Fibroblast of lung (primary cell): Measurements from ENCODE around the gene ZBTB34.

Experiments used
- EZH2 ChIP-seq: IDR thresholded peaks from 2 replicates; pipeline ENCODE4 v1.5.1; 2012; ENCODE audit warnings: low read length, control low read depth, mild to moderate bottlenecking; ENCODE audit errors: missing control alignments
- TF ChIP-seq, protein P1 (sequence below), 2 donors: IDR thresholded peaks in 1 of 2; conservative IDR thresholded peaks in 1 of 2; 1 replicate in 1 of 2; 2 replicates in 1 of 2; pipeline ENCODE4 v1.5.1; 2011 to 2012; ENCODE audit warnings: low read length in 2 of 2, control low read depth in 1 of 2, inconsistent platforms in 1 of 2, low read depth in 1 of 2, mild to moderate bottlenecking in 1 of 2

DNA sequence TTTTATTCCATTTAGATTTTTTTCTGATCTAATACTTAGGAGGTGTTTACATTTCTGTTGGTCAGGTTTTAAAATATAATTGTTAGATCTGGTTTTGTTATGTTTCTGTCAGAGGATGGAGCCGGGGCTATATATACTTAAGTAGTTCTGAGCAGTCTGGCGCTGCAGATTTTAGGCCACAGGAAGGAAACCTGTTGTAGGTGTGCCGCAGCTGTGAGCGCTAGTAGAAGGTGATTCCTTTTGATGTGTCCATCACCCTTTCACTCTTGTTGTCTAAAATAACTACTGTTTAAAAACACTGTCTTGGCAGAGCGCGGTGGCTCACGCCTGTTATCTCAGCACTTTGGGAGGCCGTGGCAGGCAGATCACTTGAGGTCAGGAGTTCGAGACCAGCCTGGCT, 17.0 kb downstream of the ZBTB34 start:
- TF ChIP-seq, protein P1, sequence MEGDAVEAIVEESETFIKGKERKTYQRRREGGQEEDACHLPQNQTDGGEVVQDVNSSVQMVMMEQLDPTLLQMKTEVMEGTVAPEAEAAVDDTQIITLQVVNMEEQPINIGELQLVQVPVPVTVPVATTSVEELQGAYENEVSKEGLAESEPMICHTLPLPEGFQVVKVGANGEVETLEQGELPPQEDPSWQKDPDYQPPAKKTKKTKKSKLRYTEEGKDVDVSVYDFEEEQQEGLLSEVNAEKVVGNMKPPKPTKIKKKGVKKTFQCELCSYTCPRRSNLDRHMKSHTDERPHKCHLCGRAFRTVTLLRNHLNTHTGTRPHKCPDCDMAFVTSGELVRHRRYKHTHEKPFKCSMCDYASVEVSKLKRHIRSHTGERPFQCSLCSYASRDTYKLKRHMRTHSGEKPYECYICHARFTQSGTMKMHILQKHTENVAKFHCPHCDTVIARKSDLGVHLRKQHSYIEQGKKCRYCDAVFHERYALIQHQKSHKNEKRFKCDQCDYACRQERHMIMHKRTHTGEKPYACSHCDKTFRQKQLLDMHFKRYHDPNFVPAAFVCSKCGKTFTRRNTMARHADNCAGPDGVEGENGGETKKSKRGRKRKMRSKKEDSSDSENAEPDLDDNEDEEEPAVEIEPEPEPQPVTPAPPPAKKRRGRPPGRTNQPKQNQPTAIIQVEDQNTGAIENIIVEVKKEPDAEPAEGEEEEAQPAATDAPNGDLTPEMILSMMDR (conservative IDR thresholded peaks at IDR 0.05 in 1 of 2, IDR thresholded peaks at IDR 0.05 in 1 of 2; ENCODE audit: low read depth in 1 of 2, low read length in 2 of 2), result no peak
- TF ChIP-seq EZH2, result no peak
